ENCODE measurements around the gene CLN5. TPM values are rescaled to one million over a fixed set of nuclear protein-coding genes. Genes with fewer than 3 reads are reported as not detected.

The CLN5 gene
- total RNA-seq, 4 donors from 2014 or later = 9.1 to 24.3 (median 21.6) TPM

DNA sequence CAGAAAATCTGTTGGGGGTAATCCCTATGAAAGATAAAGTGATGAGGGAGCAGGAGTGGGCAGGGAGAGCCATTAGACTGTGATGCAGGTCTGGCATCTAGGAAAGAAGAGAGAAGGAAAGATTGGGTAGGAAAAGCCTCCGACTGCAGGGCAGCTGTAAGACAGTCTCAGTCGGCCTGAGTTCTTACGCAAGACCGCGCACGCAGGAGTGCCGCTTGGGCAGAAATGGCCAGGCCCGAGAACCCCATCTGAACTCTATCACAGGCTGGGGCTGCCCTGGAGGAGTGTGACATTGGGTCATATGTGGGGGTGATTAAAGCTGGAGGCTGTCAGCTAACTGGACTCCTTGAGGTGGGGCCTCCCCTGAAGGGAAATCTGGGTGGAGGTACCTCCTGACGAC, 49.0 kb downstream of the CLN5 start:
- H3K4me3 ChIP-seq = no peak overlapping the region
- H3K4me1 ChIP-seq = no peaks in the 10 kb centered on the region
- no peak for TF ChIP-seq POLR2A (IDR thresholded peaks at IDR 0.05)
- TF ChIP-seq, protein P1, sequence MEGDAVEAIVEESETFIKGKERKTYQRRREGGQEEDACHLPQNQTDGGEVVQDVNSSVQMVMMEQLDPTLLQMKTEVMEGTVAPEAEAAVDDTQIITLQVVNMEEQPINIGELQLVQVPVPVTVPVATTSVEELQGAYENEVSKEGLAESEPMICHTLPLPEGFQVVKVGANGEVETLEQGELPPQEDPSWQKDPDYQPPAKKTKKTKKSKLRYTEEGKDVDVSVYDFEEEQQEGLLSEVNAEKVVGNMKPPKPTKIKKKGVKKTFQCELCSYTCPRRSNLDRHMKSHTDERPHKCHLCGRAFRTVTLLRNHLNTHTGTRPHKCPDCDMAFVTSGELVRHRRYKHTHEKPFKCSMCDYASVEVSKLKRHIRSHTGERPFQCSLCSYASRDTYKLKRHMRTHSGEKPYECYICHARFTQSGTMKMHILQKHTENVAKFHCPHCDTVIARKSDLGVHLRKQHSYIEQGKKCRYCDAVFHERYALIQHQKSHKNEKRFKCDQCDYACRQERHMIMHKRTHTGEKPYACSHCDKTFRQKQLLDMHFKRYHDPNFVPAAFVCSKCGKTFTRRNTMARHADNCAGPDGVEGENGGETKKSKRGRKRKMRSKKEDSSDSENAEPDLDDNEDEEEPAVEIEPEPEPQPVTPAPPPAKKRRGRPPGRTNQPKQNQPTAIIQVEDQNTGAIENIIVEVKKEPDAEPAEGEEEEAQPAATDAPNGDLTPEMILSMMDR (IDR thresholded peaks at IDR 0.05) = no peak
- no peak for DNase-seq
- H3K27me3 ChIP-seq = no peaks in the 10 kb centered on the region
- no peaks in the 10 kb centered on the region for H3K9me3 ChIP-seq
- no peak overlapping the region for H3K27ac ChIP-seq
- peaks cover 0 to 4% (median 0%) of the 10 kb centered on the region in 3 donors for H3K36me3 ChIP-seq

DNA sequence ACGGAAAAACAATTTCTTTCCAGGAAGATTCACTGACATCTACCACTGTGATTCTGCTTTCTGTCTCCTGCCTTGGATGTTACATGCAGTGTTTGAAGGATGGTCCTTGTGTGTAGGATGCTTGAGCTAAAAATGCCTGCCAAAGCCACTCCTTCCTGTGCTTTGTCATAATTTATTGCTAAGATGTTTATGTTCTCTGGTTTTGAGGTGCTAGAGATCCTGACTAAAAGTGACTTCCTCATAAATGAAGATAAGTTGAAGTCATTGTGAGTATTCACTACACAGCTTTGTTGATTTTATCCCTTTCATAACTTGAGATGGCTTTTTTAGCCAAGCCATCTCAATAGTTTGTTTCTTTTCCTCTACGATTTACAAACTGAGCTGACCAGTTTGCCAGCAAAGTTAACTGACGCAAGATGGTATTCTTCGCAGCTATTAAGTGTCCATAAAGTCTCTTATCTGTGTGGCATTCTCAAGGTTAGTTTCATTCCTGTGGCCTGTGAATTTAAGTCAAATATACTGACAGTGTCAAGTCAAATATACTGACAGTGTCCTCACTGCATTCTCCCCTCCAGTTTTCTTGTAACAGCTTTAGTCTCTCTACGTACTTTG, 50.8 kb downstream of the CLN5 start:
- Histone ChIP-seq H3K36me3 (peaks cover 0 to 7% (median 0%) of the 10 kb centered on the region in 3 donors), H3K27me3 (no peaks in the 10 kb centered on the region), H3K4me1 (no peaks in the 10 kb centered on the region), H3K9me3 (no peaks in the 10 kb centered on the region), H3K4me3 (no peak overlapping the region), H3K27ac (peak overlapping the region in 1 of 4 donors; percentile 8)
- no peak for DNase-seq
- TF ChIP-seq, protein P1 (IDR thresholded peaks at IDR 0.05) = no peak
- no peak for TF ChIP-seq POLR2A (IDR thresholded peaks at IDR 0.05)

DNA sequence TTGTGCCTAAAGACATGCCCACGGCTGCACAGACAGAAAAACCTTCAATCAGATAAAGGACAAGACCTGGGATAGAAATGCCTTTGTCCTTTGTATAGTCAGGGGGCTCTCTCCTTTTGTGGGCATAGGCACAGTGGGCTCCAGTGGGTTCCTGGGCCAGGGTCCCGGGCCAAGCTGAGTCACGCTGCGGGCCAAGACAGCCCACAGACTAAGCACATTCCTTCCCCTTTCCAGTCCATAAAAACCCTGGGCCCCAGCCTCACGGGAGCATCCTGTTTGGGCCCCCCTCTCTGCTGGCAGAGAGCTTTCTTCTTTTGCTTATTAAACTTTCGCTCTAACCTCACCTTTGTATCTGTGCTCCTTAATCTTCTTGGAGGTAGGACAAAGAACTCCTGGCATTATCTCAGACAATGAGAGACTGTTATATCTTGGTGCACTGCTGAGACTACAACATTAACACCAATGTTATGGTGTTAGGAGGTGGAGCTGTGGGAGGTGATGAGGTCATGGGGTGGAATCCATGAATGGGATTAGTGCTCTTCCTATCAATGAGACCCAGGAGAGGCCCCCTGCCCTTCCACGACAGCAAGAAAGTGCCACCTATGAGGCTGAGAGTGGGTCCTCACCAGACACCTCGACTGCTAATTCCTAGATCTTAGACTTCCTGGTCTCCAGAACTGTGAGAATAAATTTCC, 55.9 kb downstream of the CLN5 start:
- H3K9me3 ChIP-seq = no peaks in the 10 kb centered on the region
- H3K36me3 ChIP-seq = peaks cover 0 to 28% (median 0%) of the 10 kb centered on the region in 3 donors
- TF ChIP-seq, protein P1 (IDR thresholded peaks at IDR 0.05) = no peak
- TF ChIP-seq POLR2A (IDR thresholded peaks at IDR 0.05) = no peak
- no peak for DNase-seq
- no peak overlapping the region for H3K4me3 ChIP-seq
- no peak overlapping the region for H3K27ac ChIP-seq
- no peaks in the 10 kb centered on the region for H3K4me1 ChIP-seq
- no peaks in the 10 kb centered on the region for H3K27me3 ChIP-seq

DNA sequence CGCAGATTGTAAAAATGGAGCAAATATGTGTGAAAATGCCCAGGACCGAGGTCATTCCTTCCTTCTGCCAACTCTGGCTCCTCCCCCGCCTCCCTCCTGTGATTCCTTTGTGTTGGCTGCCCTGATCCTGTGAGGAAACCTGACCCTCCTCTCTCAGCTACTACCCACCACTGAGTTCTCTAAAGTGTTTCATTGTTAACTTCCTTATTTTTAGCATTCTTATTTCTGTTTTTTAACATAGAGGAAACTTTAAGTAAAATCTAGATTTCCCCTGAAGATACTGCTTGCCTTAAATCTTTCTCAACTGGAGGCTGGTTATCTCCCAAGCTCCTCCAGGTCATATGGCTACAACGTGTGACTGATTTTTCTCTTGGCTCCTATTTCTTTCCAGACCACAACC, 56.8 kb downstream of the CLN5 start:
- no peaks in the 10 kb centered on the region for H3K9me3 ChIP-seq
- no peak for DNase-seq
- no peaks in the 10 kb centered on the region for H3K4me1 ChIP-seq
- TF ChIP-seq, protein P1 (IDR thresholded peaks at IDR 0.05) = no peak
- TF ChIP-seq POLR2A (IDR thresholded peaks at IDR 0.05) = no peak
- H3K4me3 ChIP-seq = no peak overlapping the region
- H3K36me3 ChIP-seq = peaks cover 0 to 28% (median 0%) of the 10 kb centered on the region in 3 donors
- no peak overlapping the region for H3K27ac ChIP-seq
- no peaks in the 10 kb centered on the region for H3K27me3 ChIP-seq

DNA sequence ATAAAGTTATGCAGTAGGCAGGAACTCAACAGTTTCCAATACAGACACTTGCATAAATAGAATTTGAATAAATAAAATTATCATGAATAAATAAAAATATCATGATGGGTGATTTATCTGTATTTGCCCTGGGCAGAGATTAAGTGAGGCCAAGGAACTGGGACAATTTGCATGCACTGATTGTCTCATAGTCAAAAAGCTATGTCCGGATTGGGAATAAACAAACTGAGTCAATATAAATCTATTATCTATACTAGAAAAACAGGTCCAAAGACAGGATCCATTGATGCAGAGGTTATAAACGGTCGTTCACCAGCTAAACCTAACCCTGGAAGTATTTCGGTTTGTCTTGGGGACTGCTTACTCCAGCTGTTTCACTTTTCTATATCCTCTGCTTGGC, 61.3 kb downstream of the CLN5 start:
- Histone ChIP-seq H3K36me3 (peaks cover 0 to 57% (median 0%) of the 10 kb centered on the region in 3 donors), H3K9me3 (no peaks in the 10 kb centered on the region), H3K4me3 (no peak overlapping the region), H3K27ac (no peak overlapping the region), H3K27me3 (no peaks in the 10 kb centered on the region), H3K4me1 (no peaks in the 10 kb centered on the region)
- no peak for TF ChIP-seq POLR2A (IDR thresholded peaks at IDR 0.05)
- TF ChIP-seq, protein P1 (IDR thresholded peaks at IDR 0.05) = no peak
- DNase-seq = no peak

Other genes starting within 250 kb of the CLN5 start
- gene KCTD12, start 105.7 kb upstream of the CLN5 start, total RNA-seq = 10 to 100 TPM; 11.4 to 47.0 (median 21.3) TPM
- not detected for gene ACOD1, start 43.6 kb upstream of the CLN5 start, total RNA-seq
- gene FBXL3, start 35.1 kb downstream of the CLN5 start, total RNA-seq = 10 to 100 TPM; 48.7 to 66.2 (median 52.7) TPM

Measured in Peyer's patch (tissue), 4 donors.